Fibroblast of villous mesenchyme (primary cell): ENCODE measurements around the gene RFX7. TPM values are rescaled to one million over a fixed set of nuclear protein-coding genes. Genes with fewer than 3 reads are reported as not detected.
"Not testable (repeated sequence)": the region's sequence is repeated elsewhere in the genome, so short reads cannot be mapped to it uniquely, and the experiment has no call there.

Experiments
- DNase-seq: peaks from one replicate; pipeline ENCODE4 v3.0.0-alpha.2; 2010; ENCODE audit warnings: low read depth
- H3K4me3 ChIP-seq: 2 replicates; pipeline ENCODE4 v1.5.1; 2011; ENCODE audit warnings: low read depth, mild to moderate bottlenecking, low read length
- CTCF ChIP-seq: IDR thresholded peaks from 2 replicates; pipeline ENCODE4 v1.5.1; 2012; ENCODE audit warnings: low read depth, mild to moderate bottlenecking, low read length; ENCODE audit not compliant: insufficient read depth
- total RNA-seq: library from RNA; depleted of rRNA; stranded (reverse); fragments of >200 nt; gene quantifications from 2 replicates; pipeline ENCODE4 v1.2.3, GENCODE V29; 2012

The RFX7 gene
- total RNA-seq, 1 donor: 9.9 TPM

- no peak for TF ChIP-seq CTCF
- H3K4me3 ChIP-seq: no peak overlapping the region
- DNase-seq: no peak
These were observed 36.6 kb downstream of the RFX7 start for GRCh38 chr15:56207092-56207491.

- no peak for TF ChIP-seq CTCF
- H3K4me3 ChIP-seq: no peak overlapping the region
- DNase-seq: no peak
These were observed 38.4 kb downstream of the RFX7 start for GRCh38 chr15:56205061-56205876.

GRCh38 chr15:56203312-56203922, 40.3 kb downstream of the RFX7 start:
- not testable (repeated sequence) for DNase-seq, H3K4me3 ChIP-seq

- DNase-seq: no peak
- no peak overlapping the region for H3K4me3 ChIP-seq
- TF ChIP-seq CTCF: no peak
These were observed 41.0 kb downstream of the RFX7 start for GRCh38 chr15:56202701-56203100.

- TF ChIP-seq CTCF: no peak
- H3K4me3 ChIP-seq: no peak overlapping the region
- DNase-seq: no peak
These were observed 44.6 kb downstream of the RFX7 start for GRCh38 chr15:56199038-56199437.

GRCh38 chr15:56194035-56194434, 49.6 kb downstream of the RFX7 start:
- no peak for DNase-seq
- TF ChIP-seq CTCF: no peak
- H3K4me3 ChIP-seq: no peak overlapping the region

GRCh38 chr15:56192659-56193442, 50.8 kb downstream of the RFX7 start:
- no peak overlapping the region for H3K4me3 ChIP-seq
- TF ChIP-seq CTCF: no peak
- DNase-seq: no peak
